Measurements from ENCODE around the gene UGT3A2. TPM values are rescaled to one million over a fixed set of nuclear protein-coding genes. Genes with fewer than 3 reads are reported as not detected.
A peak's percentile ranks its signal among the peaks of the same experiment; 100 is the strongest.

The UGT3A2 gene
- total and polyA plus RNA-seq, 2 experiments from 2014 or later: 1.8 to 3.5 TPM

- Histone ChIP-seq H3K4me1 (ENCODE audit: insufficient read depth) (no peaks in the 10 kb centered on the region), H3K27ac (no peak overlapping the region), H3K36me3 (replicated peaks; ENCODE audit: insufficient read depth, low read depth) (peaks cover 1% of the 10 kb centered on the region), H3K9me3 (ENCODE audit: low read depth) (no peaks in the 10 kb centered on the region), H2AFZ (no peak overlapping the region), H3K4me2 (no peak overlapping the region), H3K79me2 (no peaks in the 10 kb centered on the region), H4K20me1 (ENCODE audit: insufficient read depth, poor library complexity, severe bottlenecking) (no peaks in the 10 kb centered on the region), H3K4me3 (no peak overlapping the region), H3K9me2 (replicated peaks; ENCODE audit: insufficient read depth) (no peaks in the 10 kb centered on the region), H3K27me3 (no peaks in the 10 kb centered on the region)
- DNase-seq (ENCODE audit: low spot score): no peak
- TF ChIP-seq CTCF (IDR thresholded peaks at IDR 0.05; ENCODE audit: poor library complexity) (no peak), EZH2 (IDR thresholded peaks at IDR 0.05; ENCODE audit: borderline replicate concordance) (no peak), EZH2phosphoT487 (IDR thresholded peaks at IDR 0.05; ENCODE audit: low read depth, severe bottlenecking, unreplicated experiment) (no peak)
- 74% methylated on average over 2 of the region's 2 CpGs for WGBS (ENCODE audit: low lambda C conversion rate, missing lambda C conversion rate)
These were observed 39.1 kb upstream of the UGT3A2 start for GRCh38 chr5:36105819-36106218.

GRCh38 chr5:36099748-36100147 is 33.1 kb upstream of the UGT3A2 start:
- DNase-seq (ENCODE audit: low spot score): no peak
- TF ChIP-seq EZH2 (IDR thresholded peaks at IDR 0.05; ENCODE audit: borderline replicate concordance) (no peak), CTCF (IDR thresholded peaks at IDR 0.05; ENCODE audit: poor library complexity) (no peak), EZH2phosphoT487 (IDR thresholded peaks at IDR 0.05; ENCODE audit: low read depth, severe bottlenecking, unreplicated experiment) (no peak)
- no peaks in the 10 kb centered on the region for H3K79me2 ChIP-seq
- H3K27me3 ChIP-seq: no peaks in the 10 kb centered on the region
- WGBS (ENCODE audit: low lambda C conversion rate, missing lambda C conversion rate): 92% methylated on average over 3 of the region's 3 CpGs
- H3K4me3 ChIP-seq: no peak overlapping the region
- H3K27ac ChIP-seq: no peak overlapping the region
- H3K36me3 ChIP-seq (replicated peaks; ENCODE audit: insufficient read depth, low read depth): no peaks in the 10 kb centered on the region
- H3K4me1 ChIP-seq (ENCODE audit: insufficient read depth): no peaks in the 10 kb centered on the region
- H3K4me2 ChIP-seq: no peak overlapping the region
- H4K20me1 ChIP-seq (ENCODE audit: insufficient read depth, poor library complexity, severe bottlenecking): no peaks in the 10 kb centered on the region
- no peaks in the 10 kb centered on the region for H3K9me3 ChIP-seq (ENCODE audit: low read depth)
- H3K9me2 ChIP-seq (replicated peaks; ENCODE audit: insufficient read depth): no peaks in the 10 kb centered on the region
- no peak overlapping the region for H2AFZ ChIP-seq

- Histone ChIP-seq H3K27ac (no peak overlapping the region), H3K9me3 (ENCODE audit: low read depth) (no peaks in the 10 kb centered on the region), H3K4me1 (ENCODE audit: insufficient read depth) (no peaks in the 10 kb centered on the region), H3K79me2 (no peaks in the 10 kb centered on the region), H3K4me3 (no peak overlapping the region), H3K36me3 (replicated peaks; ENCODE audit: insufficient read depth, low read depth) (no peaks in the 10 kb centered on the region), H3K27me3 (no peaks in the 10 kb centered on the region), H2AFZ (no peak overlapping the region), H3K4me2 (no peak overlapping the region), H3K9me2 (replicated peaks; ENCODE audit: insufficient read depth) (no peaks in the 10 kb centered on the region), H4K20me1 (ENCODE audit: insufficient read depth, poor library complexity, severe bottlenecking) (no peaks in the 10 kb centered on the region)
- DNase-seq (ENCODE audit: low spot score): no peak
- TF ChIP-seq CTCF (IDR thresholded peaks at IDR 0.05; ENCODE audit: poor library complexity) (no peak), EZH2 (IDR thresholded peaks at IDR 0.05; ENCODE audit: borderline replicate concordance) (no peak), EZH2phosphoT487 (IDR thresholded peaks at IDR 0.05; ENCODE audit: low read depth, severe bottlenecking, unreplicated experiment) (no peak)
These were observed 29.8 kb upstream of the UGT3A2 start for GRCh38 chr5:36096486-36096885.

GRCh38 chr5:36089989-36090388 is 23.3 kb upstream of the UGT3A2 start:
- DNase-seq (ENCODE audit: low spot score): peak; percentile 43
- Histone ChIP-seq H3K9me3 (ENCODE audit: low read depth) (no peaks in the 10 kb centered on the region), H3K27me3 (no peaks in the 10 kb centered on the region), H3K4me1 (ENCODE audit: insufficient read depth) (no peaks in the 10 kb centered on the region), H3K27ac (no peak overlapping the region), H3K4me3 (no peak overlapping the region), H3K9me2 (replicated peaks; ENCODE audit: insufficient read depth) (no peaks in the 10 kb centered on the region), H3K79me2 (no peaks in the 10 kb centered on the region), H4K20me1 (ENCODE audit: insufficient read depth, poor library complexity, severe bottlenecking) (no peaks in the 10 kb centered on the region), H3K36me3 (replicated peaks; ENCODE audit: insufficient read depth, low read depth) (no peaks in the 10 kb centered on the region), H3K4me2 (no peak overlapping the region), H2AFZ (no peak overlapping the region)
- no peak for TF ChIP-seq EZH2 (IDR thresholded peaks at IDR 0.05; ENCODE audit: borderline replicate concordance)
- peak; percentile 24 for TF ChIP-seq CTCF (IDR thresholded peaks at IDR 0.05; ENCODE audit: poor library complexity)
- 69% methylated on average over 2 of the region's 2 CpGs for WGBS (ENCODE audit: low lambda C conversion rate, missing lambda C conversion rate)
